ENCODE data around the gene KRTAP5-7. TPM values are rescaled to one million over a fixed set of nuclear protein-coding genes. Genes with fewer than 3 reads are reported as not detected.
"Not testable (repeated sequence)": the region's sequence is repeated elsewhere in the genome, so short reads cannot be mapped to it uniquely, and the experiment has no call there.

KRTAP5-7 gene
- polyA plus RNA-seq, 2 donors = 0.20 TPM; not detected in 1

- 91 to 92% methylated on average over 11 of the region's 11 CpGs for WGBS, 2 donors
- no peak overlapping the region for H3K4me3 ChIP-seq (ENCODE audit: low read depth in 1 of 2, low read length in 2 of 2)
- no peak overlapping the region for H3K27ac ChIP-seq (ENCODE audit: low read depth in 2 of 2, low read length in 1 of 2)
- H3K27me3 ChIP-seq (ENCODE audit: control insufficient read depth in 1 of 2, insufficient read depth in 2 of 2, low read length in 2 of 2) = no peaks in the 10 kb centered on the region
- H3K4me1 ChIP-seq (ENCODE audit: control insufficient read depth in 2 of 2, insufficient read depth in 2 of 2, low read length in 1 of 2) = no peaks in the 10 kb centered on the region
- peaks cover 0 to 2% of the 10 kb centered on the region in 2 donors for H3K9me3 ChIP-seq (ENCODE audit: control insufficient read depth in 2 of 2, insufficient read depth in 1 of 2, low read depth in 1 of 2, low read length in 1 of 2)
- H3K36me3 ChIP-seq (ENCODE audit: control insufficient read depth in 2 of 2, insufficient read depth in 2 of 2, low read length in 1 of 2) = no peaks in the 10 kb centered on the region
Observed at GRCh38 chr11:71530602-71531001, 3.5 kb downstream of the KRTAP5-7 start.

GRCh38 chr11:71532036-71532610 is 5.1 kb downstream of the KRTAP5-7 start:
- Histone ChIP-seq H3K9me3 (ENCODE audit: control insufficient read depth in 2 of 2, insufficient read depth in 1 of 2, low read depth in 1 of 2, low read length in 1 of 2) (no peaks in the 10 kb centered on the region), H3K27ac (ENCODE audit: low read depth in 2 of 2, low read length in 1 of 2) (no peak overlapping the region), H3K4me3 (ENCODE audit: low read depth in 1 of 2, low read length in 2 of 2) (no peak overlapping the region), H3K27me3 (ENCODE audit: control insufficient read depth in 1 of 2, insufficient read depth in 2 of 2, low read length in 2 of 2) (no peaks in the 10 kb centered on the region), H3K36me3 (ENCODE audit: control insufficient read depth in 2 of 2, insufficient read depth in 2 of 2, low read length in 1 of 2) (no peaks in the 10 kb centered on the region), H3K4me1 (ENCODE audit: control insufficient read depth in 2 of 2, insufficient read depth in 2 of 2, low read length in 1 of 2) (no peaks in the 10 kb centered on the region)
- WGBS, 2 donors = 83 to 84% methylated on average over 10 of the region's 10 CpGs

DNA sequence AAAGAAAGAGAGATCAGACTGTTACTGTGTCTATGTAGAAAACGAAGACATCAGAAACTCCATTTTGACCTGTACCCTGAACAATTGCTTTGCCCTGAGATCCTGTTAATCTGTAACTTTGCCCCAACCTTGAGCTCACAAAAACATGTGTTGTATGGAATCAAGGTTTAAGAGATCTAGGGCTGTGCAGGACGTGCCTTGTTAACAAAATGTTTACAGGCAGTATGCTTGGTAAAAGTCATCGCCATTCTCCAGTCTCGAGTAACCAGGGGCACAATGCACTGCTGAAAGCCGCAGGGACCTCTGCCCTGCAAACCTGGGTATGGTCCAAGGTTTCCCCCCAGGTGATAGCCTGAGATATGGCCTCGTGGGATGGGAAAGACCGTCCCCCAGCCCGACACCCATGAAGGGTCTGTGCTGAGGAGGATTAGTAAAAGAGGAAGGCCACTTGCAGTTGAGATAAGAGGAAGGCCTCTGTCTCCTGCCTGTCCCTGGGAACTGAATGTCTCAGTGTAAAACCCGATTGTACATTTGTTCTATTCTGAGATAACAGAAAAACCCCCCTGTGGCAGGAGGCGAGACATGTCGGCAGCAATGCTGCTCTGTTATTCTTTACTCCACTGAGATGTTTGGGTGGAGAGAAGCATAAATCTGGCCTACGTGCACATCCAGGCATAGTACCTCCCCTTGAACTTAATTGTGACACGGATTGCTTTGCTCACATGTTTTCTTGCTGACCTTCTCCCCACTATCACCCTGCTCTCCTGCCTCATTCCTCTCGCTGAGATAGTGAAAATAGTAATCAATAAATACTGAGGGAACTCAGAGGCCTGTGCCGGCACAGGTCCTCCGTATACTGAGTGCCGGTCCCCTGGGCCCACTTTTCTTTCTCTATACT is 7.9 kb downstream of the KRTAP5-7 start:
- H3K27ac ChIP-seq (ENCODE audit: low read depth in 2 of 2, low read length in 1 of 2) = not testable (repeated sequence)
- 66 to 79% methylated on average over 17 of the region's 17 CpGs for WGBS, 2 donors

GRCh38 chr11:71535825-71536224 is 8.8 kb downstream of the KRTAP5-7 start:
- 94 to 95% methylated on average over 9 of the region's 9 CpGs for WGBS, 2 donors
- no peak overlapping the region for H3K27ac ChIP-seq (ENCODE audit: low read depth in 2 of 2, low read length in 1 of 2)
- H3K4me1 ChIP-seq (ENCODE audit: control insufficient read depth in 2 of 2, insufficient read depth in 2 of 2, low read length in 1 of 2) = no peaks in the 10 kb centered on the region
- H3K27me3 ChIP-seq (ENCODE audit: control insufficient read depth in 1 of 2, insufficient read depth in 2 of 2, low read length in 2 of 2) = no peaks in the 10 kb centered on the region
- no peaks in the 10 kb centered on the region for H3K9me3 ChIP-seq (ENCODE audit: control insufficient read depth in 2 of 2, insufficient read depth in 1 of 2, low read depth in 1 of 2, low read length in 1 of 2)
- H3K4me3 ChIP-seq (ENCODE audit: low read depth in 1 of 2, low read length in 2 of 2) = no peak overlapping the region
- H3K36me3 ChIP-seq (ENCODE audit: control insufficient read depth in 2 of 2, insufficient read depth in 2 of 2, low read length in 1 of 2) = no peaks in the 10 kb centered on the region

More for the DNA sequence above, 7.9 kb downstream of the KRTAP5-7 start:
- not testable (repeated sequence) for H3K27me3 ChIP-seq (ENCODE audit: control insufficient read depth in 1 of 2, insufficient read depth in 2 of 2, low read length in 2 of 2); H3K4me3 ChIP-seq (ENCODE audit: low read depth in 1 of 2, low read length in 2 of 2); H3K9me3 ChIP-seq (ENCODE audit: control insufficient read depth in 2 of 2, insufficient read depth in 1 of 2, low read depth in 1 of 2, low read length in 1 of 2); H3K4me1 ChIP-seq (ENCODE audit: control insufficient read depth in 2 of 2, insufficient read depth in 2 of 2, low read length in 1 of 2); H3K36me3 ChIP-seq (ENCODE audit: control insufficient read depth in 2 of 2, insufficient read depth in 2 of 2, low read length in 1 of 2)

DNA sequence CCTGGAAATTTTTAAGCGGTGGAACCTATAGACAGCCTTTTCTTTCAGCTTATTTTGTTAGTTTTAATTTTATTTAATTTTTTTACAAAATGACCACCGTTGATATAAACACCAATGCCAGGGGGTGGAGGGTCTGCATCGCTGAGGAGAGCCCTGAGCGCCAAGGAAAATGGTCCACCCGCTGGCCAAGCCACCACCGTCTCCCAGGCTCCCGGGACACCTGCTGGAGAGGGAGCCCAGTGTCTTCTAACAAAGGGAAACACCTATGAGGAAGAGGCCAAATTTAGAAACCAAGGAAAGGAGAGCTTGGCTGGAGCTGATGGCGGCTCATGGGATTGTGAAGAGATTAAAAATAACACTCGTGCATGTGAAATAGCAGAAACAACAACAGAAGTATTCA is 10.5 kb downstream of the KRTAP5-7 start:
- H3K9me3 ChIP-seq (ENCODE audit: control insufficient read depth in 2 of 2, insufficient read depth in 1 of 2, low read depth in 1 of 2, low read length in 1 of 2) = no peaks in the 10 kb centered on the region
- no peak overlapping the region for H3K4me3 ChIP-seq (ENCODE audit: low read depth in 1 of 2, low read length in 2 of 2)
- no peak overlapping the region for H3K27ac ChIP-seq (ENCODE audit: low read depth in 2 of 2, low read length in 1 of 2)
- no peaks in the 10 kb centered on the region for H3K36me3 ChIP-seq (ENCODE audit: control insufficient read depth in 2 of 2, insufficient read depth in 2 of 2, low read length in 1 of 2)
- WGBS, 2 donors = 84% methylated on average over 9 of the region's 9 CpGs
- no peaks in the 10 kb centered on the region for H3K4me1 ChIP-seq (ENCODE audit: control insufficient read depth in 2 of 2, insufficient read depth in 2 of 2, low read length in 1 of 2)
- H3K27me3 ChIP-seq (ENCODE audit: control insufficient read depth in 1 of 2, insufficient read depth in 2 of 2, low read length in 2 of 2) = no peaks in the 10 kb centered on the region

DNA sequence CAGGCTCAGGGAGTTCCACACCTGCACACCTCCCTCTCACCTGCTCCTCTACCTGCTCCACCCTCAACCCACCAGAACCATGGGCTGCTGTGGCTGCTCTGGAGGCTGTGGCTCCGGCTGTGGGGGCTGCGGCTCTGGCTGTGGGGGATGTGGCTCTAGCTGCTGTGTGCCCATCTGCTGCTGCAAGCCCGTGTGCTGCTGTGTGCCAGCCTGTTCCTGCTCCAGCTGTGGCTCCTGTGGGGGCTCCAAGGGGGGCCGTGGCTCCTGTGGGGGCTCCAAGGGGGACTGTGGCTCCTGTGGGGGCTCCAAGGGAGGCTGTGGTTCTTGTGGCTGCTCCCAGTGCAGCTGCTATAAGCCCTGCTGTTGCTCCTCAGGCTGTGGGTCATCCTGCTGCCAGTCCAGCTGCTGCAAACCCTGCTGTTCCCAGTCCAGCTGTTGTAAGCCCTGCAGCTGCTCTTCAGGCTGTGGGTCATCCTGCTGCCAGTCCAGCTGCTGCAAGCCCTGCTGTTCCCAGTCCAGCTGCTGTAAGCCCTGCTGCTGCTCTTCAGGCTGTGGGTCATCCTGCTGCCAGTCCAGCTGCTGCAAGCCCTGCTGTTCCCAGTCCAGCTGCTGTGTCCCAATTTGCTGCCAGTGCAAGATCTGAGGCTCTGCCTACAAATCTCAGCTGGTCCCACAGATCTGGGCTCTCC is 11.1 kb downstream of the KRTAP5-7 start, which contains the start of gene KRTAP5-8:
KRTAP5-8 (plus strand) TSS at position 49 of the 689 bp plus-strand sequence; CDS start at position 80, 31 bp downstream.
- not testable (repeated sequence) for H3K4me3 ChIP-seq (ENCODE audit: low read depth in 1 of 2, low read length in 2 of 2); H3K4me1 ChIP-seq (ENCODE audit: control insufficient read depth in 2 of 2, insufficient read depth in 2 of 2, low read length in 1 of 2); H3K9me3 ChIP-seq (ENCODE audit: control insufficient read depth in 2 of 2, insufficient read depth in 1 of 2, low read depth in 1 of 2, low read length in 1 of 2); H3K27me3 ChIP-seq (ENCODE audit: control insufficient read depth in 1 of 2, insufficient read depth in 2 of 2, low read length in 2 of 2); H3K27ac ChIP-seq (ENCODE audit: low read depth in 2 of 2, low read length in 1 of 2); H3K36me3 ChIP-seq (ENCODE audit: control insufficient read depth in 2 of 2, insufficient read depth in 2 of 2, low read length in 1 of 2)
- 61 to 67% methylated on average over 4 of the region's 4 CpGs for WGBS, 2 donors

DNA sequence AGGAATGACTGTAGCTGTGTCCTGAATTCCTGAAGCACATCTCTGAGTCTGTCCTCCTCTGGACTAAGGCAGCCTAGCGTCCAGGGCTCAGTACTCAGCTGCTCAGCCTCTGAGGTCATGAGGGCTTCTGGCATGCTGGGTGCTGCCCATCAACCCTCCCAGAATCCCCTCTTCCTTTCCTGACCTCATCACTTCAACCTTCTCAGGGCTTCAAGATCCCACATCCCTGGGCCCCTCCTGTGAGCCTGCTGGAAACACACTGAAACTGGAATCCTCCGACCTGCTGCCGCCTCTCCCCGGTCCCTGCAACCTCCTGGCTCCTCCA is 11.6 kb downstream of the KRTAP5-7 start:
- Histone ChIP-seq H3K9me3 (ENCODE audit: control insufficient read depth in 2 of 2, insufficient read depth in 1 of 2, low read depth in 1 of 2, low read length in 1 of 2) (no peaks in the 10 kb centered on the region), H3K36me3 (ENCODE audit: control insufficient read depth in 2 of 2, insufficient read depth in 2 of 2, low read length in 1 of 2) (no peaks in the 10 kb centered on the region), H3K27ac (ENCODE audit: low read depth in 2 of 2, low read length in 1 of 2) (no peak overlapping the region), H3K27me3 (ENCODE audit: control insufficient read depth in 1 of 2, insufficient read depth in 2 of 2, low read length in 2 of 2) (no peaks in the 10 kb centered on the region), H3K4me3 (ENCODE audit: low read depth in 1 of 2, low read length in 2 of 2) (no peak overlapping the region), H3K4me1 (ENCODE audit: control insufficient read depth in 2 of 2, insufficient read depth in 2 of 2, low read length in 1 of 2) (no peaks in the 10 kb centered on the region)
- WGBS, 2 donors = 90 to 92% methylated on average over 4 of the region's 4 CpGs

GRCh38 chr11:71539017-71539416 is 11.9 kb downstream of the KRTAP5-7 start:
- Histone ChIP-seq H3K4me1 (ENCODE audit: control insufficient read depth in 2 of 2, insufficient read depth in 2 of 2, low read length in 1 of 2) (no peaks in the 10 kb centered on the region), H3K27me3 (ENCODE audit: control insufficient read depth in 1 of 2, insufficient read depth in 2 of 2, low read length in 2 of 2) (no peaks in the 10 kb centered on the region), H3K27ac (ENCODE audit: low read depth in 2 of 2, low read length in 1 of 2) (no peak overlapping the region), H3K4me3 (ENCODE audit: low read depth in 1 of 2, low read length in 2 of 2) (no peak overlapping the region), H3K36me3 (ENCODE audit: control insufficient read depth in 2 of 2, insufficient read depth in 2 of 2, low read length in 1 of 2) (no peaks in the 10 kb centered on the region), H3K9me3 (ENCODE audit: control insufficient read depth in 2 of 2, insufficient read depth in 1 of 2, low read depth in 1 of 2, low read length in 1 of 2) (no peaks in the 10 kb centered on the region)
- WGBS, 2 donors = 86 to 89% methylated on average over 11 of the region's 11 CpGs

DNA sequence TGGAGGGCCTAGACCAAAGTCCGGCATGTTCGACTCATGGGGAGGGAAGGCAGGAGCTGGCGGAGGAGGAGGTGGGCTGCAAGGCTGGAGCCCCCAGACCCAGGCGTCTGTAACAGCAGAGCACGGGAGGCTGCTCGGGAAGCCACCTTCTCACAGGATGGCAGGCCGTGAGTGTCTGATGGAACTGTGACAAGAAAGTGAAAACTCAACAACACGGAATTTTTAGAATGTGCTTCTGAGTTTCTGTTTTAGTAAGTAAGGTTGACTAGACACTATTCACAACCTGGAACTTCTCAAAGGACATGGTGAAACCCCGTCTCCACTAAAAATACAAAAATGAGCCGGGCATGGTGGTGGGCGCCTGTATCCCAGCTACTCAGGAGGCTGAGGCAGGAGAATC is 12.9 kb downstream of the KRTAP5-7 start:
- not testable (repeated sequence) for H3K4me3 ChIP-seq (ENCODE audit: low read depth in 1 of 2, low read length in 2 of 2); H3K36me3 ChIP-seq (ENCODE audit: control insufficient read depth in 2 of 2, insufficient read depth in 2 of 2, low read length in 1 of 2); H3K27me3 ChIP-seq (ENCODE audit: control insufficient read depth in 1 of 2, insufficient read depth in 2 of 2, low read length in 2 of 2); H3K4me1 ChIP-seq (ENCODE audit: control insufficient read depth in 2 of 2, insufficient read depth in 2 of 2, low read length in 1 of 2); H3K9me3 ChIP-seq (ENCODE audit: control insufficient read depth in 2 of 2, insufficient read depth in 1 of 2, low read depth in 1 of 2, low read length in 1 of 2); H3K27ac ChIP-seq (ENCODE audit: low read depth in 2 of 2, low read length in 1 of 2)
- WGBS, 2 donors = 90 to 91% methylated on average over 11 of the region's 11 CpGs

Measured in esophagus (tissue), 2 donors.